GM10248 (cell line): Measurements from ENCODE around the gene VWF.

ENCODE experiments used
- CTCF ChIA-PET: fragments of 300-600 bp; sonication (Branson Sonifier 250); formaldehyde crosslinking; extraction: SDS; loops from one replicate; lab custom pipeline; 2021; ENCODE audit warnings: antibody characterized with exemption; lab: Yijun Ruan, JAX
- POLR2A ChIA-PET: fragments of 350-650 bp; sonication (Branson Sonifier 250); formaldehyde crosslinking; extraction: SDS; loops from one replicate; lab custom pipeline; 2020; ENCODE audit warnings: antibody characterized with exemption; lab: Yijun Ruan, JAX
- DNase-seq: peaks from one replicate; pipeline ENCODE4 v3.0.0; 2012; ENCODE audit errors: extremely low spot score
- CTCF ChIP-seq: IDR thresholded peaks from 2 replicates; pipeline ENCODE4 v1.5.1; 2012; ENCODE audit warnings: mild to moderate bottlenecking, low read depth; ENCODE audit errors: extremely low read depth, missing control alignments, control extremely low read depth

VWF gene

DNA sequence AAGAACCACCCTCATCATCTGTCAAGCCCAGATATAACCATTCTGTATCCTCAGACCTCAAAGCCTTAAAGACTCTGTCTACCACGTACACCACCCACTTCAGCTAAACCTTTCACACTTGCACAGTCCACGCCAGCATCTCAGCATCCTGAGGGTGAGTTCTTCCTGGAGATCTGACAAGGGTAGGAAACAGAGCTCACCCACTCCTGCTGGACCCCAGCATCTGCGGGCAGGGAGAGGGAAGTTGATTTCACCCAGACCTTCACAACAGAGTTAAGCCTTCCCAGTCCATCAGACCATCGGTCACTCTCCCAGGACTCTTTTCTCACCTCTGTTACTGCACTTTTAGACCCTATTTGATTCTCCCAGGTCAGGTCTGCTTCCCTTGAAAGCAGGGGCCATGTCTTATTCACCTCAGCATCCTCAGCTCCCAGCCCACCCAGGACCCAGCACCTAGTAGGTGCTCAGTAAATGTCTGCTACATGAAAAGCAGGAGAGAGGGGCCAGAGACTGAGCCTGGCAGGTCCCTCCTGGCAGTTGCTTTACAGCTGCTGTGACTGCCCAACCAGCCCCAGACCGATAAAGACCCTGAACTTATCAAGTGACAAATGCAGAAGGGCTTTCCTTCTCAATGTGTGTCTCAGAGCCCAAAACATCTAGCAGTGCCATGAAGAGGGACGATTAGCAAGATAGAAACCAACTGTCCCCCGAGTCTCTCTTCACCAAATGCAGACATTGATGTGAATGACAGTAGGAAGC is 213.5 kb downstream of the VWF start:
- no peak for TF ChIP-seq CTCF
- no peak for DNase-seq
- ChIA-PET POLR2A (no interaction called here), CTCF (no interaction called here)

GRCh38 chr12:5909560-5909959 is 214.9 kb downstream of the VWF start:
- CTCF ChIA-PET = no interaction called here
- POLR2A ChIA-PET = no interaction called here
- DNase-seq = no peak
- TF ChIP-seq CTCF = no peak

- no peak for TF ChIP-seq CTCF
- ChIA-PET POLR2A (no interaction called here), CTCF (no interaction called here)
- DNase-seq = no peak
These were observed 216.2 kb downstream of the VWF start for GRCh38 chr12:5908251-5908650.

- CTCF ChIA-PET = no interaction called here
- POLR2A ChIA-PET = no interaction called here
- TF ChIP-seq CTCF = no peak
- DNase-seq = no peak
These were observed 216.7 kb downstream of the VWF start for GRCh38 chr12:5907807-5908206.

GRCh38 chr12:5905757-5906156 is 218.7 kb downstream of the VWF start:
- no peak for DNase-seq
- POLR2A ChIA-PET = no interaction called here
- CTCF ChIA-PET = no interaction called here
- TF ChIP-seq CTCF = no peak

DNA sequence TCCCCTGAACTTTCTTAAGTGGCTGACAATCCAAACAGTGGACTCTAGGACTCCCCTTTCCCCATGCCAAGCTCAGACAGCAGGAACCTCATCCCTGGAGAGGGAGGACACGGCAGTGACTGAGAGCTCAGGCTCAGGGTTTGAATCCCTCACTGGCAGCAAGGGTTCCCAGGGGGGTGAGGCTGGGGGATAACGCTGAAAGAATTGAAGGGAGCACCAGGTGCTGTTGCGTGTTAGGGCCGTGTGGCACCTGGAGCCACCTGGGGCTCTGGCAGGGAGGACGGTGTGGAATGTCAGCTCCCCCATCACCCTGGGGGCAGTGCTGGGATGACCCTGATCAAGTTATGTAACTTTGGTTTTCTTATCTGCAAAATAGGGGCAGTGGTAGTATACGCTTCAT is 219.5 kb downstream of the VWF start:
- TF ChIP-seq CTCF = no peak
- ChIA-PET POLR2A (no interaction called here), CTCF (no interaction called here)
- no peak for DNase-seq
